Fibroblast of lung (primary cell): Measurements from ENCODE around the gene ATG101. TPM values are rescaled to one million over a fixed set of nuclear protein-coding genes. Genes with fewer than 3 reads are reported as not detected.
A peak's percentile ranks its signal among the peaks of the same experiment; 100 is the strongest.

Experiments used
- DNase-seq, 2 donors: peaks; one replicate each; pipeline versions ENCODE4 v3.0.0 to v3.0.0-alpha.2; 2010; ENCODE audit warnings: low read depth in 2 of 2
- H2AFZ ChIP-seq: 2 replicates; pipeline ENCODE4 v1.5.1; 2012; ENCODE audit warnings: low read length, control low read depth, inconsistent platforms
- H3K27ac ChIP-seq: 2 replicates; pipeline ENCODE4 v1.5.1; 2011; ENCODE audit warnings: low read length, control low read depth; ENCODE audit not compliant: insufficient read depth
- H3K27me3 ChIP-seq: 2 replicates; pipeline ENCODE4 v1.5.1; 2011; ENCODE audit warnings: mild to moderate bottlenecking, low read length; ENCODE audit not compliant: control insufficient read depth, insufficient read depth
- H3K36me3 ChIP-seq: 2 replicates; pipeline ENCODE4 v1.5.1; 2011; ENCODE audit warnings: low read length; ENCODE audit not compliant: control insufficient read depth, insufficient read depth
- H3K4me1 ChIP-seq: 2 replicates; pipeline ENCODE4 v1.5.1; 2011; ENCODE audit warnings: low read length; ENCODE audit not compliant: control insufficient read depth, insufficient read depth; ENCODE audit errors: extremely low read depth
- H3K4me2 ChIP-seq: 2 replicates; pipeline ENCODE4 v1.5.1; 2011; ENCODE audit warnings: low read length, control low read depth; ENCODE audit not compliant: insufficient read depth; ENCODE audit errors: extremely low read depth
- H3K4me3 ChIP-seq, 4 experiments: fragments of 200-600 bp in 1 of 4; sonication (generic) in 1 of 4; replicated peaks in 1 of 4; 2 replicates each; pipeline ENCODE4 v1.5.1; 2011 to 2016; ENCODE audit warnings: low read length in 4 of 4, low read depth in 3 of 4, mild to moderate bottlenecking in 3 of 4, control low read depth in 2 of 4, inconsistent platforms in 1 of 4, mixed read lengths in 1 of 4; ENCODE audit not compliant: insufficient read depth in 1 of 4; ENCODE audit errors: control extremely low read depth in 1 of 4
- H3K79me2 ChIP-seq: 2 replicates; pipeline ENCODE4 v1.5.1; 2012; ENCODE audit warnings: mild to moderate bottlenecking, low read length, inconsistent platforms; ENCODE audit not compliant: control insufficient read depth, insufficient read depth
- H3K9ac ChIP-seq: 2 replicates; pipeline ENCODE4 v1.5.1; 2011; ENCODE audit warnings: mild to moderate bottlenecking, low read length, control low read depth; ENCODE audit not compliant: insufficient read depth
- H3K9me3 ChIP-seq: 2 replicates; pipeline ENCODE4 v1.5.1; 2012; ENCODE audit warnings: low read depth, low read length; ENCODE audit not compliant: control insufficient read depth, insufficient read depth
- H4K20me1 ChIP-seq: 2 replicates; pipeline ENCODE4 v1.5.1; 2011; ENCODE audit warnings: low read length; ENCODE audit not compliant: control insufficient read depth, insufficient read depth; ENCODE audit errors: extremely low read depth
- CTCF ChIP-seq, 2 donors: IDR thresholded peaks in 1 of 2; conservative IDR thresholded peaks in 1 of 2; 1 replicate in 1 of 2; 2 replicates in 1 of 2; pipeline ENCODE4 v1.5.1; 2011 to 2012; ENCODE audit warnings: low read length in 2 of 2, control low read depth in 1 of 2, inconsistent platforms in 1 of 2, low read depth in 1 of 2, mild to moderate bottlenecking in 1 of 2
- EZH2 ChIP-seq: IDR thresholded peaks from 2 replicates; pipeline ENCODE4 v1.5.1; 2012; ENCODE audit warnings: low read length, control low read depth, mild to moderate bottlenecking; ENCODE audit errors: missing control alignments
- polyA plus RNA-seq, 2 donors: library from polyadenylated mRNA; depleted of rRNA in 1 of 2; stranded (reverse) in 1 of 2; unstranded in 1 of 2; fragments of >200 nt; gene quantifications; 2 replicates each; pipeline ENCODE4 v1.2.1, GENCODE V29; 2011 to 2012; ENCODE audit warnings: missing spikeins in 1 of 2
- total RNA-seq: library from RNA; depleted of rRNA; stranded (reverse); fragments of >200 nt; gene quantifications from 2 replicates; pipeline ENCODE4 v1.2.1, GENCODE V29; 2014

Gene ATG101
- total and polyA plus RNA-seq, 2 donors (not counting 1 experiment from before 2014, with no cell fraction given): 82.9 to 90.3 TPM

GRCh38 chr12:52076811-52077210, 7.0 kb downstream of the ATG101 start:
- no peak overlapping the region for H3K27ac ChIP-seq
- H3K27me3 ChIP-seq: no peaks in the 10 kb centered on the region
- no peak overlapping the region for H2AFZ ChIP-seq
- peaks cover 3% of the 10 kb centered on the region for H4K20me1 ChIP-seq
- H3K4me1 ChIP-seq: peaks cover 48% of the 10 kb centered on the region
- peaks cover 48% of the 10 kb centered on the region for H3K79me2 ChIP-seq
- DNase-seq: no peak
- no peak overlapping the region for H3K4me3 ChIP-seq
- peaks cover 24% of the 10 kb centered on the region for H3K36me3 ChIP-seq
- H3K4me2 ChIP-seq: no peak overlapping the region
- no peaks in the 10 kb centered on the region for H3K9me3 ChIP-seq
- TF ChIP-seq CTCF (conservative IDR thresholded peaks at IDR 0.05 in 1 of 2, IDR thresholded peaks at IDR 0.05 in 1 of 2; ENCODE audit: low read depth in 1 of 2, low read length in 2 of 2) (no peak), EZH2 (no peak)
- H3K9ac ChIP-seq: no peak overlapping the region

GRCh38 chr12:52078276-52078675, 8.5 kb downstream of the ATG101 start:
- TF ChIP-seq EZH2 (no peak), CTCF (conservative IDR thresholded peaks at IDR 0.05 in 1 of 2, IDR thresholded peaks at IDR 0.05 in 1 of 2; ENCODE audit: low read depth in 1 of 2, low read length in 2 of 2) (no peak)
- no peak overlapping the region for H3K4me2 ChIP-seq
- H3K4me3 ChIP-seq: no peak overlapping the region
- no peaks in the 10 kb centered on the region for H3K9me3 ChIP-seq
- no peak overlapping the region for H2AFZ ChIP-seq
- peaks cover 24% of the 10 kb centered on the region for H3K36me3 ChIP-seq
- DNase-seq: no peak
- H3K79me2 ChIP-seq: peaks cover 34% of the 10 kb centered on the region
- H3K27me3 ChIP-seq: no peaks in the 10 kb centered on the region
- H3K27ac ChIP-seq: no peak overlapping the region
- peaks cover 56% of the 10 kb centered on the region for H3K4me1 ChIP-seq
- no peak overlapping the region for H3K9ac ChIP-seq
- peaks cover 3% of the 10 kb centered on the region for H4K20me1 ChIP-seq

- Histone ChIP-seq H3K36me3 (peaks cover 17% of the 10 kb centered on the region), H3K4me2 (peak within 1 kb of the TSS; percentile 49), H3K4me3 (peak within 1 kb of the TSS in 2 of 4 experiments; percentile 23 to 57), H2AFZ (no peak within 1 kb of the TSS), H3K27ac (peak within 1 kb of the TSS; percentile 62), H3K9me3 (no peaks in the 10 kb centered on the region), H3K4me1 (peaks cover 45% of the 10 kb centered on the region), H4K20me1 (peaks cover 3% of the 10 kb centered on the region), H3K9ac (peak within 1 kb of the TSS; percentile 44), H3K27me3 (no peaks in the 10 kb centered on the region), H3K79me2 (peaks cover 20% of the 10 kb centered on the region)
- no peak for TF ChIP-seq EZH2
- TF ChIP-seq CTCF (conservative IDR thresholded peaks at IDR 0.05 in 1 of 2, IDR thresholded peaks at IDR 0.05 in 1 of 2; ENCODE audit: low read depth in 1 of 2, low read length in 2 of 2): no peak
- DNase-seq: peak in 1 of 2 donors; percentile 43
These were observed 10.0 kb downstream of the ATG101 start, which contains the start of gene SMIM41 for GRCh38 chr12:52079576-52080402. Gene SMIM41 (plus strand): TSS chr12:52079704. CDS start chr12:52079780, 76 bp downstream.
